CD4-positive, alpha-beta memory T cell (primary cell): Measurements from ENCODE around the gene ZP1. TPM values are rescaled to one million over a fixed set of nuclear protein-coding genes. Genes with fewer than 3 reads are reported as not detected.

ENCODE experiments used
- CTCF ChIA-PET: fragments of 350-600 bp; sonication (Branson Sonifier 250); formaldehyde crosslinking; loops from one replicate; lab custom pipeline; 2021; ENCODE audit warnings: inconsistent platforms; ENCODE audit not compliant: partially characterized antibody; lab: Charles Lee
- POLR2A ChIA-PET: fragments of 350-600 bp; sonication (Branson Sonifier 250); formaldehyde crosslinking; loops from one replicate; lab custom pipeline; 2021; ENCODE audit not compliant: partially characterized antibody; lab: Charles Lee
- DNase-seq, 5 donors: peaks; one replicate each; pipeline versions ENCODE4 v3.0.0 to v3.0.0-alpha.2; 2020 to 2022; ENCODE audit warnings: mixed read lengths in 1 of 5
- H3K27ac ChIP-seq: one replicate; pipeline ENCODE4 v1.7.0; 2013; ENCODE audit warnings: low read depth, low read length
- H3K27me3 ChIP-seq: 2 replicates; pipeline ENCODE4 v1.7.0; 2013; ENCODE audit warnings: mild to moderate bottlenecking, low read length, moderate library complexity; ENCODE audit not compliant: insufficient read depth
- H3K36me3 ChIP-seq: 2 replicates; pipeline ENCODE4 v1.7.0; 2013; ENCODE audit warnings: mild to moderate bottlenecking, low read length, moderate library complexity; ENCODE audit not compliant: insufficient read depth
- H3K4me1 ChIP-seq: 2 replicates; pipeline ENCODE4 v1.7.0; 2013; ENCODE audit warnings: mild to moderate bottlenecking, low read length, moderate library complexity; ENCODE audit not compliant: insufficient read depth
- H3K4me3 ChIP-seq, 2 donors: one replicate each; pipeline ENCODE4 v1.7.0; 2013; ENCODE audit warnings: low read length in 2 of 2, mild to moderate bottlenecking in 1 of 2
- H3K9me3 ChIP-seq, 2 donors: one replicate each; pipeline ENCODE4 v1.7.0; 2013; ENCODE audit warnings: low read length in 2 of 2, control low read depth in 1 of 2; ENCODE audit not compliant: control insufficient read depth in 1 of 2
- H3K27ac Mint-ChIP-seq, 7 donors: one replicate each; pipeline ENCODE4 v1.8.0; 2020 to 2021; ENCODE audit warnings: mixed read lengths in 7 of 7, mild to moderate bottlenecking in 6 of 7, inconsistent platforms in 3 of 7, moderate library complexity in 3 of 7
- H3K27me3 Mint-ChIP-seq, 2 donors: one replicate each; pipeline ENCODE4 v1.8.0; 2020 to 2021; ENCODE audit warnings: mixed read lengths in 2 of 2
- H3K36me3 Mint-ChIP-seq, 2 donors: one replicate each; pipeline ENCODE4 v1.8.0; 2020 to 2021; ENCODE audit warnings: mixed read lengths in 2 of 2, inconsistent platforms in 1 of 2, mild to moderate bottlenecking in 1 of 2
- H3K4me1 Mint-ChIP-seq, 4 donors: one replicate each; pipeline ENCODE4 v1.8.0; 2020 to 2021; ENCODE audit warnings: mixed read lengths in 4 of 4, mild to moderate bottlenecking in 1 of 4
- H3K4me3 Mint-ChIP-seq, 8 donors: one replicate each; pipeline ENCODE4 v1.8.0; 2020 to 2021; ENCODE audit warnings: mixed read lengths in 8 of 8, mild to moderate bottlenecking in 7 of 8, moderate library complexity in 6 of 8, inconsistent platforms in 3 of 8
- H3K9me3 Mint-ChIP-seq, 8 donors: one replicate each; pipeline ENCODE4 v1.8.0; 2020 to 2021; ENCODE audit warnings: mixed read lengths in 8 of 8, mild to moderate bottlenecking in 5 of 8, inconsistent platforms in 3 of 8, moderate library complexity in 1 of 8
- intact Hi-C: fragments of 100-400 bp; cut with micrococcal nuclease; formaldehyde crosslinking; loops from one replicate; pipeline ENCODE4 v1.15.1; 2023
- polyA plus RNA-seq, 2 donors: library from polyadenylated mRNA; unstranded; fragments of 300-500 nt; fragmentation: Illumina TruSeq; gene quantifications; one replicate each; pipeline ENCODE4 v1.2.3, GENCODE V29; 2021
- total RNA-seq, 2 experiments: library from RNA; stranded (reverse); gene quantifications; one replicate each; pipeline ENCODE4 v1.2.3, GENCODE V29; 2021

The ZP1 gene
- total and polyA plus RNA-seq, 4 experiments from 2014 or later: 0.33 to 0.50 (median 0.41) TPM; not detected in 1

DNA sequence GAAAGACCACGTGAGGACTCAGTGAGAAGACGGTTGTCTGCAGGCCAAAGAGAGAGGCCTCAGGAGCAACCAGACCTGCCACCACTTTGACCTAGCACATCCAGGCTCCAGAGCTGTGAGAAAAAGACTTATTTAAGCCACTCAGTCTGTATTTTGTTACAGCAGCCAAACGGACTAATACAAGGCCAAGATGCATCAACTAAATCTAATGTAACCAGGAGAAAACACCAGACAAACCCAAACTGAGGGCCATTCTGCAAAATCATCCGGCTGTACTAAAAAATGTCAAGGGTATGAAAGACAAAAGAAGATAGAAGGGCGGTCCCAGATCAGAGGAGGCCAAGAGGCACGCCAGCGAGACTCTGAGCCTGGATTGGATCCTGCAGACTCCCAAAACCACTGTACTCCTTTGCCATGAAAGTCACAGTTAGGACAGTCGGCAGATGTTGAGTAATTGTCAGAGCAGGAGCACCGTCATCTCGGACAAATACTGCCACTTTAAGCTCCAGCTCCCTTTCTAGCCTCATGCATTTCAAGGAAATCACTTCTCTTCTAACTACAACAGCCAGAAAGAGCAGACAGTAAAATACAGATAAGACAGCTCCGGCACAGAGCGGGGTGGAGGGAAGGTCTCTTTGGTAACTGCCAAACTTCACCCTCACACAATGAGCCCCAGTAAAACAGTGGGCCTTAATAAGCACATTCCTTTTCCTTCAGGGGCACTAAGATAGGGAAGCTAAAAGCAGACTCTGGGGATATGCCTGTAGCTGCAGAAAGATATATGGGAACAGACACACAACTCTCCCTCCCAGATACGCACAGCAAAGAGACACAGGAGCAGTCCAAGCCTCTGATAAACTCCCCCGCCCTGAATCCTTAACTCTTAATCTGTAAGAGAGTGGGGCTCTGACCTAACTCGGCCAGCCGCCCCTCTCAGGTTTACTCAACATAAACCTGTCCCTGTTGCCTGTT is 3.5 kb upstream of the ZP1 start:
- POLR2A ChIA-PET: interaction anchor here (1.4 kb wide), 1 partner anchor 23 kb away, joined by 3 read pairs; no protein-coding TSS in a partner anchor
- H3K27ac Mint-ChIP-seq: peak overlapping the region in 1 of 7 donors; percentile 65
- no peaks in the 10 kb centered on the region for H3K36me3 ChIP-seq
- H3K4me3 Mint-ChIP-seq: peak overlapping the region in 2 of 8 donors; percentile 17 to 49
- H3K4me1 Mint-ChIP-seq: peaks cover 3 to 6% (median 5%) of the 10 kb centered on the region in 4 donors
- CTCF ChIA-PET: interaction anchor here (1.2 kb wide), 1 partner anchor 8 kb away, joined by 5 read pairs; the partner anchor contains the start of gene PTGDR2
- H3K9me3 Mint-ChIP-seq: no peaks in the 10 kb centered on the region
- no peaks in the 10 kb centered on the region for H3K9me3 ChIP-seq
- intact Hi-C loops: no loop called here
- DNase-seq: no peak
- H3K27ac ChIP-seq: no peak overlapping the region
- no peak overlapping the region for H3K4me3 ChIP-seq
- H3K36me3 Mint-ChIP-seq: no peaks in the 10 kb centered on the region
- H3K27me3 Mint-ChIP-seq: peaks cover 0 to 2% of the 10 kb centered on the region in 2 donors
- peaks cover 4% of the 10 kb centered on the region for H3K4me1 ChIP-seq
- no peaks in the 10 kb centered on the region for H3K27me3 ChIP-seq

DNA sequence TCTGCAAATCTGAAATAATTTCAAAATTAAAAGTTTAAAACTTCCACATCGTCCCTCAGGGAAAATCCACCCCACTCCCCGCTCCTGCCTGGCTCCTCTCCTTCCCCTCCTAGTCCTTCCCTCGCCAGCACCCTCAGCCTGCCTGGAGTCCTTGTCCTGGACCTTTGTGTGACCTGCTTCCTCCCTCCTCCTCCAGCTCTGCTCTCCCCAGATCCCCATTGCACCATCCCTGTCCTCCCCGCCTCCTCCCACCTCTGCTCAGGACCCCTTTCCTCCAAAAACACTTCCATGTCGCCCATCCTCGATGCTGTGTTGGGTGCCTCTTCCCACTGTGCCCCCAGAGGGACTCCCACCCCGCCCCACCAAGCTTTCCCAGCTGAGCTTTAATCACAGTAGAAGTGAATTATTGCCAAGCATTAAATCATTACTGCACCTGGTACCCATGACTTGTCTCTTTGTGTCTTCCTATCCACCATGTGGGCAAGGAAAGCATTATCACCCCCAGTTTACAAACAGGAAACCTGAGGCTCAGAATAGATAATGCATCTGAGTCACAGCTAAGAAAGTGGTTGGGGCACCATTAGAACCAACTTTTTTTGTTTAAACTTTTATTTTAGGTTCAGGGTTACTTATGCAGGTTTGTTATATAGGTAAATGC is 2.4 kb upstream of the ZP1 start:
- Mint-ChIP-seq H3K4me1 (no peaks in the 10 kb centered on the region), H3K36me3 (no peaks in the 10 kb centered on the region), H3K27me3 (peaks cover 3% of the 10 kb centered on the region in 2 donors), H3K27ac (peak overlapping the region in 2 of 7 donors; percentile 47 to 58), H3K9me3 (peaks cover 0 to 2% (median 0%) of the 10 kb centered on the region in 8 donors), H3K4me3 (peak overlapping the region in 1 of 8 donors; percentile 49)
- Histone ChIP-seq H3K9me3 (no peaks in the 10 kb centered on the region), H3K36me3 (no peaks in the 10 kb centered on the region), H3K27me3 (no peaks in the 10 kb centered on the region), H3K4me3 (no peak overlapping the region), H3K4me1 (no peaks in the 10 kb centered on the region), H3K27ac (no peak overlapping the region)
- ChIA-PET POLR2A (interaction anchor here (1.4 kb wide), 1 partner anchor 22 kb away, joined by 3 read pairs; no protein-coding TSS in a partner anchor), CTCF (interaction anchor here (1.2 kb wide), 2 partner anchors 9 to 33 kb away, joined by 4 to 5 read pairs; partner anchors contain the start of gene PTGDR2)
- intact Hi-C loops: no loop called here
- DNase-seq: no peak

DNA sequence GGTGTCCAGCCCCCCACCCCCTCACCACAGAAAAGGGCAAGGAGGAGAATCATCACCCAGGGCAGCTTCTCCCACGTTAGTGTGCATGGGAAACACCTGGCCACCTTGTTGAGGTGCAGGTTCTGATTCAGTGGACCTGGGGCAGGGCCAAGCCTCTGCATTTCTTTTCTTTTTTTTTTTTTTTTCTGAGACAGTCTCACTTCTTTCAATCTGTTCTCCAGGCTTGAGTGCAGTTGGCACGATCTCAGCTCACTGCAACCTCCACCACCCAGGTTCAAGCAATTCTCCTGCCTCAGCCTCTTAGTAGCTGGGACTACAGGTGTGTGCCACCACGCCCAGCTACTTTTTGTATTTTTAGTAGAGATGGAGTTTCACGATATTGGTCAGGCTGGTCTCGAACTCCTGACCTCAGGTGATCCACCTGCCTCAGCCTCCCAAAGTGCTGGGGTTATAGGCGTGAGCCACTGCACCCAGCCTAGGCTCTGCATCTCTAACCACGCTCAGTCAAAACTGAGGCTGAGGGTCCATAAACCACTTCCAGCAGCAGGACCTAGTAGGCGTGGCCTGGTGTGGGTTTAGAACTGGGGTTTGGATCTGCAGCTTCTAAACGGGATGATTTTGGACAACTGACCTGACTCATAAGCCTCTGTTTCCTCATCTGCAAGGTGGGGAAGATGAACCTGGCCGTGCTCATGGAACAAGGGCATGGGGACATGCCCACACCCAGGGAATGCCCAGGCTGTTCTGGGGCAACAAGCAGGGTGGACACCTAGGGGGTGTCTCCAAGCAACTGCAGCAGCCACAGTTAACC is 734 bp downstream of the ZP1 start:
- Histone ChIP-seq H3K36me3 (no peaks in the 10 kb centered on the region), H3K27me3 (no peaks in the 10 kb centered on the region), H3K27ac (no peak overlapping the region), H3K4me3 (no peak overlapping the region), H3K9me3 (no peaks in the 10 kb centered on the region), H3K4me1 (peaks cover 12% of the 10 kb centered on the region)
- intact Hi-C loops: no loop called here
- Mint-ChIP-seq H3K4me3 (no peak overlapping the region), H3K9me3 (peaks cover 0 to 2% (median 0%) of the 10 kb centered on the region in 8 donors), H3K27ac (peak overlapping the region in 1 of 7 donors; percentile 25), H3K27me3 (peaks cover 3% of the 10 kb centered on the region in 2 donors), H3K4me1 (peaks cover 2 to 16% (median 3%) of the 10 kb centered on the region in 4 donors), H3K36me3 (no peaks in the 10 kb centered on the region)
- no peak for DNase-seq
- ChIA-PET CTCF (interaction anchor here (0.7 kb wide), 1 partner anchor 40 kb away, joined by 3 read pairs; no protein-coding TSS in a partner anchor), POLR2A (interaction anchor here (0.6 kb wide), 1 partner anchor 892 kb away, joined by 3 read pairs; no protein-coding TSS in a partner anchor)

DNA sequence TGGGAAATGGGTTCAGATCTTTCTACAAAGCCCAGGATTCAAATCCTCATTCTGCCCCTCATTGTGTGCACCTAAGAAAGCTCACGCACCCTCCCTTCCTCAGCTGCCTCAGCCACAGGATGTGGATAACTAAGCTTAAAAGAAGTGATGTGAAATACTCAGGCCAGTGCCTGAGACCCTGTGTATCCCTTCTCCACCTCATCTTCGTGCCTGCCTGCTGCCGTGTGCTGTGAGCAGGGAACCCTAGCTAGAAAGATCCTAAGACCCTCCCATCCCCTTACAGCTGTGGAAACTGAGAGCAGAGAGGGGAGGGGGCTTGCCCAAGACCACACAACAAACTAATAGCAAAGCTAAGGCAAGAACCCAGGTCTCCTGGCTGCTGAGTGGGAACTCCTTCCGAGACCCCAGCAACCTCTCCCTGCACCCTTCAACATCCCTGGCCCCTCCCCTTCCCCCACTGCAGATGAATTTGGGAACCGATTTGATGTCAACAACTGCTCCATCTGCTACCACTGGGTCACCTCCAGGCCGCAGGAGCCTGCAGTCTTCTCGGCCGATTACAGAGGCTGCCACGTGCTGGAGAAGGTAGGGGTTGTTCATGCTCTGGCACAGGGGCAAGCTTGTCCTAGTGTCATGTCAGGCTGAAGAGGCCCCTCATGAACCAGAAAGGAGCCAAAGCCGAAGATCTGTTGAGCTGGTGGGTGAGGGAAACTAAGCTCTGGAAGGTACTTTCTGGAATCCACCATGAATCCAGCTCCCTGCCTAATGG is 1.5 kb downstream of the ZP1 start:
- Histone ChIP-seq H3K4me3 (no peak overlapping the region), H3K9me3 (no peaks in the 10 kb centered on the region), H3K36me3 (no peaks in the 10 kb centered on the region), H3K27ac (no peak overlapping the region), H3K4me1 (peaks cover 17% of the 10 kb centered on the region), H3K27me3 (no peaks in the 10 kb centered on the region)
- CTCF ChIA-PET: interaction anchor here (0.9 kb wide), 1 partner anchor 19 kb away, joined by 3 read pairs; no protein-coding TSS in a partner anchor
- peaks cover 3 to 18% (median 5%) of the 10 kb centered on the region in 4 donors for H3K4me1 Mint-ChIP-seq
- no peaks in the 10 kb centered on the region for H3K36me3 Mint-ChIP-seq
- peaks cover 3% of the 10 kb centered on the region in 2 donors for H3K27me3 Mint-ChIP-seq
- intact Hi-C loops: no loop called here
- H3K9me3 Mint-ChIP-seq: peaks cover 0 to 2% (median 0%) of the 10 kb centered on the region in 8 donors
- DNase-seq: no peak
- POLR2A ChIA-PET: interaction anchor here (1.0 kb wide), 1 partner anchor 47 kb away, joined by 3 read pairs; no protein-coding TSS in a partner anchor
- no peak overlapping the region for H3K4me3 Mint-ChIP-seq
- H3K27ac Mint-ChIP-seq: peak overlapping the region in 2 of 7 donors; percentile 12 to 25

DNA sequence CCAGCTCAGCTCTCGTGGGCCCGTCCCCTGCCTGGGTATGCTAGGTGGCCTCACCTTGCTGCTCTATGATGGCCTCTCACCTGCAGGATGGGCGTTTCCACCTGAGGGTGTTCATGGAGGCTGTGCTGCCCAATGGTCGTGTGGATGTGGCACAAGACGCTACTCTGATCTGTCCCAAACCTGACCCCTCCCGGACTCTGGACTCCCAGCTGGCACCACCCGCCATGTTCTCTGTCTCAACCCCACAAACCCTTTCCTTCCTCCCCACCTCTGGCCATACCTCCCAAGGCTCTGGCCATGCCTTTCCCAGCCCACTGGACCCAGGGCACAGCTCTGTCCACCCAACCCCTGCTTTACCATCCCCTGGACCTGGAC is 2.1 kb downstream of the ZP1 start:
- Histone ChIP-seq H3K27me3 (no peaks in the 10 kb centered on the region), H3K4me1 (peaks cover 17% of the 10 kb centered on the region), H3K27ac (no peak overlapping the region), H3K9me3 (no peaks in the 10 kb centered on the region), H3K4me3 (no peak overlapping the region), H3K36me3 (no peaks in the 10 kb centered on the region)
- H3K36me3 Mint-ChIP-seq: no peaks in the 10 kb centered on the region
- peaks cover 0 to 2% (median 0%) of the 10 kb centered on the region in 8 donors for H3K9me3 Mint-ChIP-seq
- peak overlapping the region in 1 of 7 donors; percentile 75 for H3K27ac Mint-ChIP-seq
- H3K4me3 Mint-ChIP-seq: no peak overlapping the region
- H3K27me3 Mint-ChIP-seq: peaks cover 3% of the 10 kb centered on the region in 2 donors
- no peak for DNase-seq
- ChIA-PET CTCF (interaction anchor here (0.9 kb wide), 1 partner anchor 19 kb away, joined by 3 read pairs; no protein-coding TSS in a partner anchor), POLR2A (interaction anchor here (1.0 kb wide), 1 partner anchor 47 kb away, joined by 3 read pairs; no protein-coding TSS in a partner anchor)
- H3K4me1 Mint-ChIP-seq: peaks cover 3 to 22% (median 6%) of the 10 kb centered on the region in 4 donors
- intact Hi-C loops: no loop called here

DNA sequence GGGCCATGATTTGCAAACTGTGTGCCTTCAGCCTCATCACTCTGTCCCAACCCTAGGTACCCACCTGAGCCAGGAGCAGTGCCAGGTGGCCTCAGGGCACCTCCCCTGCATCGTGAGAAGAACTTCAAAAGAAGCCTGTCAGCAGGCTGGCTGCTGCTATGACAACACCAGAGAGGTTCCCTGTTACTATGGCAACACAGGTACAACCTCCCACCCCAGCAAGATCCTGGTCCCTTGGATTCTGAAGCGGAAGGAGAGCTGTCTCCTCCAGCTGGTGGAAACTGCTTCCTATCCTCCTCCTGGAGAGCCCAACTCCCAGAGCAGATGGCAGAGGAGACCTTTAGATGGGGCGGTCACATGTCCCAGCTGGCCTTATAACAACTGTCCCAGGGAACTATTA is 2.9 kb downstream of the ZP1 start:
- Mint-ChIP-seq H3K4me3 (no peak overlapping the region), H3K36me3 (no peaks in the 10 kb centered on the region), H3K4me1 (peaks cover 3 to 22% (median 6%) of the 10 kb centered on the region in 4 donors), H3K27me3 (peaks cover 3% of the 10 kb centered on the region in 2 donors), H3K27ac (peak overlapping the region in 3 of 7 donors; percentile 27 to 46 (median 43)), H3K9me3 (peaks cover 0 to 2% (median 0%) of the 10 kb centered on the region in 8 donors)
- no peaks in the 10 kb centered on the region for H3K9me3 ChIP-seq
- H3K4me3 ChIP-seq: no peak overlapping the region
- peak in 1 of 5 donors; percentile 24 for DNase-seq
- POLR2A ChIA-PET: no interaction called here
- CTCF ChIA-PET: interaction anchor here (1.0 to 1.2 kb wide), 2 partner anchors 17 to 29 kb away, joined by 4 read pairs; no protein-coding TSS in a partner anchor
- H3K4me1 ChIP-seq: peaks cover 17% of the 10 kb centered on the region
- H3K36me3 ChIP-seq: no peaks in the 10 kb centered on the region
- intact Hi-C loops: no loop called here
- H3K27me3 ChIP-seq: no peaks in the 10 kb centered on the region
- H3K27ac ChIP-seq: no peak overlapping the region
